Activated T-cell treated with anti-CD3 and anti-CD28 coated beads, Interleukin-2, amount 50 U/mL, for 24 hours (primary cell): ENCODE measurements around the gene ABI3.

Source experiments
- DNase-seq: peaks from one replicate; pipeline ENCODE4 v3.0.0-alpha.2; 2020
- H3K27ac Mint-ChIP-seq: 2 replicates; pipeline ENCODE4 v1.8.0; 2020; ENCODE audit warnings: mild to moderate bottlenecking, mixed read lengths
- H3K27me3 Mint-ChIP-seq: 2 replicates; pipeline ENCODE4 v1.8.0; 2020; ENCODE audit warnings: mixed read lengths
- H3K36me3 Mint-ChIP-seq: 2 replicates; pipeline ENCODE4 v1.8.0; 2020; ENCODE audit warnings: low read depth, mixed read lengths
- H3K4me1 Mint-ChIP-seq: 2 replicates; pipeline ENCODE4 v1.8.0; 2020; ENCODE audit warnings: low read depth, mixed read lengths
- H3K4me3 Mint-ChIP-seq: 2 replicates; pipeline ENCODE4 v1.8.0; 2020; ENCODE audit warnings: mild to moderate bottlenecking, moderate library complexity, mixed read lengths
- H3K9me3 Mint-ChIP-seq: 2 replicates; pipeline ENCODE4 v1.8.0; 2020; ENCODE audit warnings: mixed read lengths

The ABI3 gene

DNA sequence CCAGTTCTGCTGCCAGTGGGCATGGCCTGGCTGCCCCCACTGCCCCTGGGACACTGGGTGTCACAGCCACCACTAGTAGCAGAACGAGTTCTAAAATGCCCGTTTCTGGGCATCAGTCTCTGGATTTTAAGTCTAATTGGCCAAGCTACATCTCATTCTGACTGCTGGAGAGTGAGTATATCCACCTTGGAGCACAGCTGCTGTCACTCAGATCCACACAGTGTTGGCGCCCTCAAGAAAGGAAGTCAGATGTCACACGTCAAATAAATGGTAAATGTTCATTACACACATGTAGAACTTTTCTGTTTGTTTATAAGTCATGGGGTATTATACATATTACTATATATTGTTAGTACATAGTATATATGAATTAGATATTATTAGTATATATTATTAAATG, 19.6 kb upstream of the ABI3 start:
- no peaks in the 10 kb centered on the region for H3K27me3 Mint-ChIP-seq
- DNase-seq: no peak
- H3K36me3 Mint-ChIP-seq: peaks cover 7% of the 10 kb centered on the region
- no peak overlapping the region for H3K4me3 Mint-ChIP-seq
- peaks cover 39% of the 10 kb centered on the region for H3K4me1 Mint-ChIP-seq
- peak overlapping the region; percentile 60 for H3K27ac Mint-ChIP-seq
- H3K9me3 Mint-ChIP-seq: peaks cover 2% of the 10 kb centered on the region

DNA sequence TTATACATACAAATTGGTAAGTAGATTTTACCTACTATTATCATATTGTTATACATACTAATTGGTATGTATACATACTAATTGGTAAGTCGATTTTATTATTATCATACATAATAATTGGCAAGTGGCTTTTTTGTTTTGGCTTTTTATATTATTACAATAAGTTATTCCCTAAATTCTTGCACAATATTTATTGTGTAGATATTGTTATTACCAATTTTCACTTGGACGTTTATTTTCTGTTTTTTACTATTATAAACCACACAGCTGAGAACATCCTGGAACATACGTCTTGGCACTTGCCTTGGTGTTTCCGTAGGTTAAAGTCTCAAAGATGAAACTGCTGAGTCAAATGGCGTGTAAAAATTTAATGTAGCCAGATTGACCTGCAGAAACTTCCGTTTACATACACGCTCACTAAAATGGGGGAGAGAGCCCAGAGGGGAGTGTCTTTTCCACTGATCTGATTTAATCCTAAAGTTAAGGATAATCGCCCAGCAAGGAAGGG, 19.0 kb upstream of the ABI3 start:
- Mint-ChIP-seq H3K4me3 (peak overlapping the region; percentile 92), H3K27ac (peak overlapping the region; percentile 99), H3K27me3 (no peaks in the 10 kb centered on the region), H3K36me3 (peaks cover 6% of the 10 kb centered on the region), H3K4me1 (peaks cover 43% of the 10 kb centered on the region), H3K9me3 (no peaks in the 10 kb centered on the region)
- DNase-seq: no peak

DNA sequence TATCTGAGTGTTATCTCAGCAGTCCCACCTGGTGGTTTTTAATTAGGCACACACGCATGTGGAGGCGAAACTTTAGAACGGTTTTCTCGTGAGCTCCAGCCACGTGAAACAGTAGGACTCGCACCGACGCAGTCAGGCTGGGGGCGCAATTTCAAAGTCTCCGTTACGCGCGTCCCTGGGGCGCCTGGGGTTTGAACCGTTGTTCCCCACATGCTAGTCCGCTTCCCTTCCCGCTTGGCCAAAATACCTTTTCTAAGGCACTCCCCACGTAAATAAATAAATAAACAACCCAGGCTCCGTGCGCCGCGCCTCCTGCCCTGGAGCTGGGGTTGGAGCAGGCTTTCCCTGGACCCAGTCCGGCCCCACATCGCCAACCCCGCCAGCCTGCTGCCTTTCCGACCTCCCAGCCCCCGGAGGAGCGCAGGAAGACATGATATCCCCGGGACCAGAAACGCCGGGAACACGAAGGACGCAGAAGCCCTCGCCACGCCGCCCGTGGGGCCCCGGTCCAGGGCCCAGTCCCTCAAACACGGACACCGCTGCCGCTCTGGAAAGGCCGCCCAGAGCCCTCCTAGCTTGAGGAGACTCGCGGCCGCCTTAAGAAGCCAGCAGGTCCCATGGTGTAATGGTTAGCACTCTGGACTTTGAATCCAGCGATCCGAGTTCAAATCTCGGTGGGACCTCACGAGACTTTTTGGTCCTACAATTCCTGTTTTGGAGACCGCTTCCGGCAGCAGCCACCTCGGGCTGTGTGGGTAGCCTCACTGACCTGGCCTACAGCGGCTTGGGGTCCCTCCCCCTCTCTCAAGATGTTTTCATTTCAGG, 18.4 kb upstream of the ABI3 start:
- Mint-ChIP-seq H3K4me3 (peak overlapping the region; percentile 92), H3K9me3 (no peaks in the 10 kb centered on the region), H3K27ac (peak overlapping the region; percentile 99), H3K27me3 (no peaks in the 10 kb centered on the region), H3K4me1 (peaks cover 43% of the 10 kb centered on the region), H3K36me3 (peaks cover 6% of the 10 kb centered on the region)
- DNase-seq: peak; percentile 99

DNA sequence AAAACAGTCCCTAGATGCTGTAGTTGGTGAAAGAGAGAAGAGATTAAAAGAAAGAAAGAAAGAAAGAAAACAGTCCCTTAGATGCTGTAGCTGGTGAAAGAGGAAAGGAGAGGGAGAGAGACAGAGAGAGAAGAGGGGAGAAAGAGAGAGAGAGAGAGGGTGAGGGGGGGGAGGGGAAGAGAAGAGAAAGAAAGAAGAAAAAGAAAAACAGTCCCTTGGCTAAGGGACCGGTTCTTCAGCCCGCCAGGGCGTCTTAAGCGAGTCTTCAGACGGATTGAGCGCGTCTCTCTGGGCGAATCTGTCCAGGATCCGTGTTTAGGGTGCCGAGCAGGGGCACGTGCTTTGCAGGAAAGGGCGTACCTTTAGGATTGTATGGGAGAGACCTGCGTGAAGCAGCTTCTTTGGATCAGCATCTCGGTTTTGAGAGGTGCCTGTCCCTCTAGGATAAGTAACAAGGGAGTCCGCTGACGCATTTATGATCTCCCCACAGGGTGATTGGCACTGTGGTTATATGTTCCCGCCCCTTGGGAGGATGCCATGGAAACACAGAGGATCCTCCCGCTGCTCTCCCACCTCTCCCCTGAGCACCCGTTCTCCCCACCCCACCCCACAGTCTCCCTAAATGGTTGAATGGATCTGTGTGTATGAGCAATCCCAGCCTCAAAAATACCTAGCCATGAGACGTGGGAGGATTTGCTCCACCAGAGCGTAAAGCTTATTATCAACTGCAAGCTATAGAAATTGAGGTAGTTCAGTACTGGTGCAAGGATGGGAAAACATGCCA, 16.8 kb upstream of the ABI3 start:
- peak; percentile 53 for DNase-seq
- Mint-ChIP-seq H3K9me3 (no peaks in the 10 kb centered on the region), H3K36me3 (peaks cover 6% of the 10 kb centered on the region), H3K4me3 (peak overlapping the region; percentile 92), H3K4me1 (peaks cover 43% of the 10 kb centered on the region), H3K27ac (peak overlapping the region; percentile 99), H3K27me3 (no peaks in the 10 kb centered on the region)

DNA sequence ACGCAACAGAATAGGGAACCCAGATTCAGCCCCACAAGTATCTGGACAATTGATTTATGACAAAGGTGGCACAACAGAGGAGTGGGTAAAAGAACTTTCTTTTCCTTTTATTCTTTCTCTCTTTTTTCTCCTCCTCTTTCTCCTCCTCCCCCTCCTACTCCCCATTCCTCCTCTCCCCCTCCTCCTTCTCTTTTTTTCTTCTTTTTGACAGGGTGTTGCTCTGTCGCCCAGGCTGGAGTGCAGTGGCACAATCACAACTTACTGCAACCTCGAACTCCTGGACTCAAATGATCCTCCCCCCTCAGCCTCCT, 16.3 kb upstream of the ABI3 start:
- Mint-ChIP-seq H3K9me3 (no peaks in the 10 kb centered on the region), H3K27me3 (no peaks in the 10 kb centered on the region), H3K4me1 (peaks cover 43% of the 10 kb centered on the region), H3K4me3 (peak overlapping the region; percentile 92), H3K27ac (no peak overlapping the region), H3K36me3 (peaks cover 6% of the 10 kb centered on the region)
- DNase-seq: no peak

DNA sequence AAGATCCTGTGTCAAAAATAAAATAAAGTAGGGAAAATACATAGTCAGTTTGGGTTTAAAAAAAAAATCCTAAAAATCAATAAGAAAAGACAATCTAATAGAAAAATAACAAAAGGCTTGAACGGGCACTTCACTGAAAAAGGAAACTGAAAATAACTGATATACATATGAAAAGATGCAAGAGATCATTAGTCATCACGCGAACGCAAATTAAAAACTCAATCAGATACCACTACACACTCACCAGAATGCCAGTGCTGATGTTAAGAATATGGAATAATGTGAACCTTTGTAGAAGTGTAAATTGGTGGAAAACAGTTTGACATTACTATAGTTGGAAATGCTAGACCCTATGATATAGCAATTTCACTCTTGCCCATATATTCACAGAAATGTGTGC, 14.8 kb upstream of the ABI3 start:
- peak overlapping the region; percentile 4 for H3K4me3 Mint-ChIP-seq
- H3K9me3 Mint-ChIP-seq: no peaks in the 10 kb centered on the region
- peaks cover 6% of the 10 kb centered on the region for H3K36me3 Mint-ChIP-seq
- H3K27ac Mint-ChIP-seq: peak overlapping the region; percentile 16
- no peak for DNase-seq
- H3K27me3 Mint-ChIP-seq: no peaks in the 10 kb centered on the region
- H3K4me1 Mint-ChIP-seq: peaks cover 39% of the 10 kb centered on the region

DNA sequence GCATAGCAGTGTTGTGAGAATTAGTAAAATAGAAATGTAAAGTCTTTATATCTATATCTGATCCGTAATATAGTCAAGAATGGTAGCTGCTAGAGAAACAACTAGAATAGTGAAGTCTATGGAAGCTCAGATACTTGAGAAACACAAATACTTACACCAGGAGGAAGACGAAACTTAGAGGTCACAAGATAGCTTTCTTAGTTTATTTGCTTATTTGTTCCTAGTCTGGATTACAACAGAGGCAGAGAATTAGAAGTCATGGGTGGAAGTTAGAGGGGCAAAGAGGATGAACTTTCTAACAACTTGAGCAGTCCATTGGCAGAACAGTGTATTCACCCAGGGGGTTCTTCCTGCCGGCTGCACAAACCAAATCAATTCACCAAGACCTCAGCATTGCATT, 14.0 kb upstream of the ABI3 start:
- Mint-ChIP-seq H3K4me1 (peaks cover 35% of the 10 kb centered on the region), H3K4me3 (no peak overlapping the region), H3K27me3 (no peaks in the 10 kb centered on the region), H3K9me3 (no peaks in the 10 kb centered on the region), H3K27ac (no peak overlapping the region), H3K36me3 (peaks cover 6% of the 10 kb centered on the region)
- DNase-seq: no peak

DNA sequence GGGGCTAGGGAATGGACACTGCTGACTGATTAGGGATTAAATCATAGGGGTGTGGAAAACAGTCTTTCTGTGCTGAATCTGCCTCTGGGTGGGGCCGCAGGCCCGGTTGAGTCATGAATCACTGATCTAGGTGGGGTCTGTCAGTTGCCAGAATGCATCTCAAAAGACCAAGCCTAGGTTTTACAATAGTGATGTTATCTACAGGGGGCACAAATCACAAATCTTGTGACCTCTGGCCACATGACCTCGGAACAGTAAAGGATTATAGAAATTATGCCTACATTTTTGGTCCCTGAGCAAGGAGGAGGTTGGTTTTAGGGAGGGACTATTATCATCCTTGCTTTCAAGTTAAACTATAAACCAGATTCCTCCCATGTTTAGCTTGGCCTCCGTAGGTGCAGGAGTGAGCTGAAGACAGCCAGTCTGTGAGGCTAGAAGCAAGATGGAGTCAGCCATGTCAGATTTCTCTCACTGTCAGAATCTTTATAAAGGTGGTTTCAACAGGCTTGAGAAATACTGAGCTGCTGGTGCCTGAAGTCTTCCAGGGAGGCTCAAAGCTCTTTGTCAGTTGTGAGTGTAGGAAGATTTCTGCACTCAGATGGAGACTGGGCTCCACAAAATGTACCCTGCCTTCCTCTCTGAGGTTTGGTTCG, 13.0 kb upstream of the ABI3 start:
- Mint-ChIP-seq H3K27me3 (no peaks in the 10 kb centered on the region), H3K4me3 (no peak overlapping the region), H3K27ac (no peak overlapping the region), H3K9me3 (no peaks in the 10 kb centered on the region), H3K36me3 (peaks cover 2% of the 10 kb centered on the region), H3K4me1 (peaks cover 29% of the 10 kb centered on the region)
- DNase-seq: peak; percentile 21

DNA sequence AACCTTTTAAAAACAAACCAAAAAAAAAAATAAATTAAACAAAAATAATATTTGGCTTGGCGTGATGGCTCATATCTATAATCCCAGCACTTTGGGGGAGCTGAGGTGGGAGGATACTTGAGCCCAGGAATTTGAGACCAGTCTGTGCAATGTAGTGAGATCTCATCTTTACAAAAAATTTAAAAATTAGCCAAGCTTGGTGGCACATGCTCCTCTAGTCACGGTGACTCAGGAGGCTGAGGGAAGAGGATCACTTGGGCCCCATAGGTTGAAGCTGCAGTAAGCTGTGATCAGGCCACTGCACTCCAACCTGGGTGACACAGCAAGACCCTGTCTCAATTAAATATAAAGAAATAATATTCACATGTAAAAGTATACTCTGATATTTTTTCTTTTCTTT, 12.3 kb upstream of the ABI3 start:
- Mint-ChIP-seq H3K4me1 (peaks cover 24% of the 10 kb centered on the region), H3K27me3 (no peaks in the 10 kb centered on the region), H3K9me3 (no peaks in the 10 kb centered on the region), H3K27ac (no peak overlapping the region), H3K36me3 (no peaks in the 10 kb centered on the region), H3K4me3 (no peak overlapping the region)
- no peak for DNase-seq

DNA sequence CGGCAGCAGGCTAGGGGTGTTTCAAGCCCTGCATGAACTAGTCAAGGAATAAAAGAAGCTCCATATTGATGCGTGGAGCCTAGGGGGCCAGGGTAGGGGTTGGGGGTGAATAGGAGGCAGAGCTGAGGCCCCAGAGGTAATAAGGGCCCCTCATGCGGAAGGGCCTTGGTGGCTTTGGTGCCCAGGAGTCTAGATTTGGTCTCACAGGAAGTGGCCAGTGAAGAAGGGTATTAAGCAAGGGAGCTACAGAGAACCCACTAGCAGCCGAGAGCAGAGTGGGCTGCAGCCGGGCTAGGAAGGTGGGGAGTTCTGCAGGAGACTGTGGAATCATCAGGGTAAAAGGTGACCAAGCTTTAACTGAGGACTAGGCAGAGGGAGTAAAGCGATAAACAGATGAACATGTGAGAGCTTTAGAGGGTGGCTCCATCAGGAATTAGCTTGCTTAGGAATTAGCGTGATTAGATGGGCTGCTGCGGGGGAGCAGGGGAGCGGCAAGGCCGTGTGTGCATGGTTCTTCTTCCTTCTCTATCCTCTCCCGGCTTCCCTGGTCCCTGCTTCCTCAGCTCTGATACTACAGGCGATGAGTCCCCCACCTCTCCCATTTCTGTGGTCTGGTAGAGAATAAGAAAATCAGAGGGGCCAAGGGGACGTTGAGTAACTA, 10.0 kb upstream of the ABI3 start:
- Mint-ChIP-seq H3K27me3 (no peaks in the 10 kb centered on the region), H3K4me3 (no peak overlapping the region), H3K4me1 (peaks cover 7% of the 10 kb centered on the region), H3K36me3 (no peaks in the 10 kb centered on the region), H3K27ac (no peak overlapping the region), H3K9me3 (no peaks in the 10 kb centered on the region)
- no peak for DNase-seq

DNA sequence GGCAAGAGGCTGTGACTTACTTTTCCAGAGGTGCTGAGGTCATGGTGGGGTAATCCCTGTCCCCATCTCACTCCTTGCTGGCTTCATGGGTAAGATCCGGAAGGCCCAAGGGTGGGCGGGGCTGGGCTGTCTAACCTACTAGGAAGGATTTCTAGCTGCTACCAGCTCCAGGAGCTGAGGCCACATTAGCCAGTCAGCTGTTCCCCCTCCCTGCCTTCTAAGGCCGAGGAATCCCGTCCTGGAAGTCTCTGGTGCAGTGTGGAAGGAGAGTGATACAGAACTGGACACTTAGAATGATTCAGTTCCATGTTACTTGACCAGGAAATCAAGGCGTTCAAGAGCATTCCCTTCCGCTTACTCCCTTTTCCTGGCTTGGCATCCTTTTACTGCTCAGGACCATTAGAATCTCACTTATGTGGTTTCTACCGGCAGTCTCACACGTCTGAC, 9.0 kb upstream of the ABI3 start:
- DNase-seq: no peak
- Mint-ChIP-seq H3K36me3 (peaks cover 6% of the 10 kb centered on the region), H3K9me3 (no peaks in the 10 kb centered on the region)

DNA sequence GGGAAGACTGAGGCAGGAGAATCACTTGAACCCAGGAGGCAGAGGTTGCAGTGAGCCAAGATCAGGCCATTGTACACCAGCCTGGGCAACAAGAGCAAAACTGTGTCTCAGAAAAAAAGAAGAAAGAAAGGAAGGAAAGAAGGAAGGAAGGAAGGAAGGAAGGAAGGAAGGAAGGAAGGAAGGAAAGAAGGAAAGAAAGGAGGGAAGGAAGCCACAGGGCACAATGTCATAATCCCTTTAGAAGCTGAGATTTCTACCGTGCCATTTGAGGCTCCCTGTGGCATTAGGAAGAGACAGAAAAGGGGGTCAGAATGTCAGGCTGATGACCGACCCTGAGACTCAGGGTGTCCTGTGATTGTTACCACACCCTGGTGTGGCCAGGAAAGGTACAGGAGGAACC, 6.7 kb upstream of the ABI3 start:
- DNase-seq: no peak
- Mint-ChIP-seq H3K4me1 (peaks cover 11% of the 10 kb centered on the region), H3K4me3 (no peak overlapping the region), H3K36me3 (peaks cover 11% of the 10 kb centered on the region), H3K27ac (no peak overlapping the region), H3K27me3 (no peaks in the 10 kb centered on the region), H3K9me3 (no peaks in the 10 kb centered on the region)

More for the DNA sequence above, 9.0 kb upstream of the ABI3 start:
- Mint-ChIP-seq H3K4me3 (no peak overlapping the region), H3K27ac (no peak overlapping the region), H3K4me1 (no peaks in the 10 kb centered on the region), H3K27me3 (no peaks in the 10 kb centered on the region)

DNA sequence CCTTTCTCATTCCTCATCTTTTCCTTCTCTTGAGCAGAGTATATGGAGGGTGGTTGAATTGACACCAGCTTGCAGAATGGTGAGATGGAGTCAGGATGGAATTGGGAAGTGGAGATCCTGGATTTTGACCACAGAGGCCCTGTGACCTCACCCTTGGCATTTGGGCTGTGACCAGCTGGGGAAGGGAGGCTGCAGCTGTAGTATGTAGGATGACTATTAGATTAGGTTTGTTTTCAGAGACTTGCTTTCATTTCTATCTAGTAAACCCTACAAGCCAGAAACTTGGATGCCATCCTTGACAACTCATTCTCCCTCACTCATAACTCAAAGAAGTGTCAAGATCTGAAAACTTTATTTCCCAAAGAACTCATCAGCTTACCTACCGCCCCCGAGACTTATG, 6.0 kb upstream of the ABI3 start:
- Mint-ChIP-seq H3K4me3 (no peak overlapping the region), H3K4me1 (peaks cover 18% of the 10 kb centered on the region), H3K27me3 (no peaks in the 10 kb centered on the region), H3K36me3 (peaks cover 11% of the 10 kb centered on the region), H3K9me3 (no peaks in the 10 kb centered on the region), H3K27ac (no peak overlapping the region)
- DNase-seq: no peak

DNA sequence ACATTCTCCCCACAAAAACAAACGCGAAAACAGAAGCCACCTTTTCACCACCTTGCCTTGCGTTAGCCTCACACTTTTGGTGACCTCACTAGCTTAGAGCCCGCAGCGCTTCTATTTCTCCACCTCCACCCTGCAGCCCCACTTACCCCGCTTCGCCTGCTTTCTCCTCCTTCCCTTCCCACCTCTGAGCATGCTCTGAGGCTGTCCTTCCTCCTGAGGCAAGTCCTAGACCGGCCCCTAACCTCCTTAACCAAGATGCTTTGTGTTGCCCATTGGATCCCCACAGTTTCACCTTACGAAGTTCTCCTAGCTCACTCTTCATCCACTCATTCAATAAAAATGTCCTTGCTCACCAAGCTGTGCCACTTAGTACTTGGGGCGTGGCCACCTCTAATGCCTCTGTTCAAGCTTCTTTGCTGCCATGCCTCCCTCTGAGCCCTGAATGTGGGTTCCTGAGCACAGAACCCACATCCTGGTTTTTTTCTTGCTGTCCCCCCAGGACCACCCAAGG, 1.4 kb upstream of the ABI3 start:
- no peaks in the 10 kb centered on the region for H3K9me3 Mint-ChIP-seq
- H3K27me3 Mint-ChIP-seq: no peaks in the 10 kb centered on the region
- peak; percentile 53 for DNase-seq
- H3K36me3 Mint-ChIP-seq: peaks cover 38% of the 10 kb centered on the region
- H3K4me1 Mint-ChIP-seq: peaks cover 57% of the 10 kb centered on the region
- H3K4me3 Mint-ChIP-seq: peak overlapping the region; percentile 90
- H3K27ac Mint-ChIP-seq: peak overlapping the region; percentile 94
